ENCODE data around the gene ZC3H13.

Gene ZC3H13

GRCh38 chr13:45933203-45933908 lies 119.2 kb downstream of the ZC3H13 start:
- DNase-seq, result no peak

GRCh38 chr13:45932676-45933075 lies 119.9 kb downstream of the ZC3H13 start:
- DNase-seq, result no peak

- no peak for DNase-seq
Observed at GRCh38 chr13:45932172-45932571, 120.4 kb downstream of the ZC3H13 start.

- no peak for DNase-seq
Observed at GRCh38 chr13:45931211-45931610, 121.3 kb downstream of the ZC3H13 start.

- DNase-seq, result no peak
Observed at GRCh38 chr13:45930177-45930576, 122.4 kb downstream of the ZC3H13 start.

GRCh38 chr13:45928843-45929242 lies 123.7 kb downstream of the ZC3H13 start:
- DNase-seq, result no peak

GRCh38 chr13:45928176-45928575 lies 124.4 kb downstream of the ZC3H13 start:
- no peak for DNase-seq

- no peak for DNase-seq
Observed at GRCh38 chr13:45926741-45927140, 125.8 kb downstream of the ZC3H13 start.

GRCh38 chr13:45925151-45925550 lies 127.4 kb downstream of the ZC3H13 start:
- DNase-seq, result no peak

GRCh38 chr13:45921162-45921736 lies 131.3 kb downstream of the ZC3H13 start:
- no peak for DNase-seq

- DNase-seq, result no peak
Observed at GRCh38 chr13:45918597-45918996, 133.9 kb downstream of the ZC3H13 start.

- no peak for DNase-seq
Observed at GRCh38 chr13:45917019-45917418, 135.5 kb downstream of the ZC3H13 start.

- no peak for DNase-seq
Observed at GRCh38 chr13:45915686-45916439, 136.7 kb downstream of the ZC3H13 start.

- no peak for DNase-seq
Observed at GRCh38 chr13:45909673-45910072, 142.9 kb downstream of the ZC3H13 start.

GRCh38 chr13:45909089-45909488 lies 143.5 kb downstream of the ZC3H13 start:
- no peak for DNase-seq

GRCh38 chr13:45907503-45907902 lies 145.0 kb downstream of the ZC3H13 start:
- no peak for DNase-seq
